Astrocyte (in vitro differentiated cells and primary cell): Measurements from ENCODE around the gene POGZ. TPM values are rescaled to one million over a fixed set of nuclear protein-coding genes. Genes with fewer than 3 reads are reported as not detected.

Experiments used
- DNase-seq: peaks from one replicate; pipeline ENCODE4 v3.0.0-alpha.2; 2010; ENCODE audit warnings: low read depth
- FAIRE-seq: peaks from 2 replicates; lab custom pipeline; 2011; peaks lifted over from hg19 to GRCh38; lab: Jason Lieb, UNC
- H2AFZ ChIP-seq: 2 replicates; pipeline ENCODE4 v1.6.0; 2012; ENCODE audit warnings: low read depth, low read length, inconsistent platforms
- H3K27ac ChIP-seq: 2 replicates; pipeline ENCODE4 v1.5.1; 2011; ENCODE audit warnings: low read depth, low read length, inconsistent platforms
- H3K27me3 ChIP-seq: 2 replicates; pipeline ENCODE4 v1.6.0; 2011; ENCODE audit warnings: low read length, inconsistent platforms; ENCODE audit not compliant: insufficient read depth
- H3K36me3 ChIP-seq: 2 replicates; pipeline ENCODE4 v1.5.1; 2011; ENCODE audit warnings: low read length, inconsistent platforms; ENCODE audit not compliant: insufficient read depth
- H3K4me1 ChIP-seq: 2 replicates; pipeline ENCODE4 v1.5.1; 2011; ENCODE audit warnings: low read length, inconsistent platforms; ENCODE audit not compliant: insufficient read depth
- H3K4me2 ChIP-seq: 2 replicates; pipeline ENCODE4 v1.6.0; 2012; ENCODE audit warnings: low read length, inconsistent platforms
- H3K4me3 ChIP-seq: 2 replicates; pipeline ENCODE4 v1.5.1; 2011; ENCODE audit warnings: low read depth, mild to moderate bottlenecking, low read length, inconsistent platforms; ENCODE audit not compliant: insufficient read depth
- H3K79me2 ChIP-seq: 2 replicates; pipeline ENCODE4 v1.6.0; 2012; ENCODE audit warnings: mild to moderate bottlenecking, low read length, inconsistent platforms; ENCODE audit not compliant: insufficient read depth
- H3K9ac ChIP-seq: 2 replicates; pipeline ENCODE4 v1.6.0; 2012; ENCODE audit warnings: mild to moderate bottlenecking, low read length, inconsistent platforms
- H3K9me3 ChIP-seq: 2 replicates; pipeline ENCODE4 v1.5.1; 2012; ENCODE audit warnings: low read depth, mild to moderate bottlenecking, low read length, inconsistent platforms; ENCODE audit not compliant: insufficient read depth
- H4K20me1 ChIP-seq: 2 replicates; pipeline ENCODE4 v1.6.0; 2012; ENCODE audit warnings: low read length, inconsistent platforms; ENCODE audit not compliant: insufficient read depth
- H3K27ac Mint-ChIP-seq: one replicate; pipeline ENCODE4 v1.8.0; 2021; ENCODE audit warnings: mild to moderate bottlenecking, mixed read lengths; ENCODE audit not compliant: unreplicated experiment
- H3K27me3 Mint-ChIP-seq: one replicate; pipeline ENCODE4 v1.8.0; 2021; ENCODE audit warnings: low read depth, mixed read lengths; ENCODE audit not compliant: unreplicated experiment
- H3K36me3 Mint-ChIP-seq: one replicate; pipeline ENCODE4 v1.8.0; 2021; ENCODE audit warnings: low read depth, mixed read lengths; ENCODE audit not compliant: unreplicated experiment
- H3K4me1 Mint-ChIP-seq: one replicate; pipeline ENCODE4 v1.8.0; 2021; ENCODE audit warnings: low read depth, mixed read lengths; ENCODE audit not compliant: unreplicated experiment
- H3K4me3 Mint-ChIP-seq: one replicate; pipeline ENCODE4 v1.8.0; 2021; ENCODE audit warnings: mild to moderate bottlenecking, moderate library complexity, mixed read lengths; ENCODE audit not compliant: unreplicated experiment
- H3K9me3 Mint-ChIP-seq: one replicate; pipeline ENCODE4 v1.8.0; 2021; ENCODE audit warnings: mild to moderate bottlenecking, mixed read lengths; ENCODE audit not compliant: unreplicated experiment
- EZH2 ChIP-seq: IDR thresholded peaks from 2 replicates; pipeline ENCODE4 v1.6.1; 2012; ENCODE audit warnings: mild to moderate bottlenecking, low read length, inconsistent platforms; ENCODE audit not compliant: insufficient read depth
- total RNA-seq: library from RNA; stranded (reverse); gene quantifications from 2 replicates; pipeline ENCODE4 v1.2.1, GENCODE V29; 2021
- TF ChIP-seq, protein P1 (sequence below): IDR thresholded peaks from 2 replicates; pipeline ENCODE4 v1.5.1; 2011; ENCODE audit warnings: low read depth, mild to moderate bottlenecking, inconsistent platforms, low read length, moderate library complexity; ENCODE audit not compliant: insufficient read depth

The POGZ gene
- total RNA-seq, 1 donor from 2014 or later: 63.9 TPM

DNA sequence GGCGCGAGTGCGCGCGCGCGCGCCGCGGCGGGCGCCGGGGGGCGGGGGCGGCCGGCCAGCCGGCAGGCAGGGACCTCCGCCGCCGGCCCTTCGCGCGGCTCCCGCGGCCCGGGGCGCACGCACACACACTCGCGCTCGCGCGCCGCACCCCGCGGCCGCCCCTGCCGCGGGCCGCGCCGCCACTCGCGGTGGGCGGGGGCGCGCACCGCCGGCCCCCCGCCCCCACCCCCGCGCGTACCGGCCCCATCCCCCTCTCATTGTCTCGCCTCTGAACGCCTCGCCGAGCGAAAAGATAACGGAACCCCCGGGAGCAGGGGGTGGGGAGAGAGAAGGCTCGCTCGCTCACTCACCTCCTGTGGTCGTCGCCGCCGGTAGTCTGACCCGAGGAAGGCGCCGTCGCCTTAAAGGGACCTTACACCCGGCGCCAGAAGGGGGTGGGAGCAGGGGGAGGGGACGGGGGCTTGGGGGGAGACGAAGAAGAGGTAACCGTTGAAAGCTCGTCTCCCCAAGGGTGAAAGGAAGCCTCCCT, 428 bp downstream of the POGZ start:
- H3K9me3 Mint-ChIP-seq: no peaks in the 10 kb centered on the region
- FAIRE-seq (no peak), DNase-seq (peak; percentile 59)
- peaks cover 14% of the 10 kb centered on the region for H3K4me1 Mint-ChIP-seq
- peaks cover 7% of the 10 kb centered on the region for H3K27me3 Mint-ChIP-seq
- no peaks in the 10 kb centered on the region for H3K36me3 Mint-ChIP-seq
- Histone ChIP-seq H3K4me3 (peak overlapping the region; percentile 50), H3K4me2 (peak overlapping the region; percentile 34), H3K4me1 (peaks cover 4% of the 10 kb centered on the region), H3K9ac (peak overlapping the region; percentile 85), H3K36me3 (no peaks in the 10 kb centered on the region), H3K27me3 (peaks cover 5% of the 10 kb centered on the region), H3K79me2 (peaks cover 47% of the 10 kb centered on the region), H2AFZ (no peak overlapping the region), H4K20me1 (peaks cover 24% of the 10 kb centered on the region), H3K9me3 (no peaks in the 10 kb centered on the region), H3K27ac (peak overlapping the region; percentile 88)
- H3K4me3 Mint-ChIP-seq: peak overlapping the region; percentile 72
- TF ChIP-seq EZH2: no peak
- TF ChIP-seq, protein P1, sequence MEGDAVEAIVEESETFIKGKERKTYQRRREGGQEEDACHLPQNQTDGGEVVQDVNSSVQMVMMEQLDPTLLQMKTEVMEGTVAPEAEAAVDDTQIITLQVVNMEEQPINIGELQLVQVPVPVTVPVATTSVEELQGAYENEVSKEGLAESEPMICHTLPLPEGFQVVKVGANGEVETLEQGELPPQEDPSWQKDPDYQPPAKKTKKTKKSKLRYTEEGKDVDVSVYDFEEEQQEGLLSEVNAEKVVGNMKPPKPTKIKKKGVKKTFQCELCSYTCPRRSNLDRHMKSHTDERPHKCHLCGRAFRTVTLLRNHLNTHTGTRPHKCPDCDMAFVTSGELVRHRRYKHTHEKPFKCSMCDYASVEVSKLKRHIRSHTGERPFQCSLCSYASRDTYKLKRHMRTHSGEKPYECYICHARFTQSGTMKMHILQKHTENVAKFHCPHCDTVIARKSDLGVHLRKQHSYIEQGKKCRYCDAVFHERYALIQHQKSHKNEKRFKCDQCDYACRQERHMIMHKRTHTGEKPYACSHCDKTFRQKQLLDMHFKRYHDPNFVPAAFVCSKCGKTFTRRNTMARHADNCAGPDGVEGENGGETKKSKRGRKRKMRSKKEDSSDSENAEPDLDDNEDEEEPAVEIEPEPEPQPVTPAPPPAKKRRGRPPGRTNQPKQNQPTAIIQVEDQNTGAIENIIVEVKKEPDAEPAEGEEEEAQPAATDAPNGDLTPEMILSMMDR: no peak
- peak overlapping the region; percentile 47 for H3K27ac Mint-ChIP-seq

DNA sequence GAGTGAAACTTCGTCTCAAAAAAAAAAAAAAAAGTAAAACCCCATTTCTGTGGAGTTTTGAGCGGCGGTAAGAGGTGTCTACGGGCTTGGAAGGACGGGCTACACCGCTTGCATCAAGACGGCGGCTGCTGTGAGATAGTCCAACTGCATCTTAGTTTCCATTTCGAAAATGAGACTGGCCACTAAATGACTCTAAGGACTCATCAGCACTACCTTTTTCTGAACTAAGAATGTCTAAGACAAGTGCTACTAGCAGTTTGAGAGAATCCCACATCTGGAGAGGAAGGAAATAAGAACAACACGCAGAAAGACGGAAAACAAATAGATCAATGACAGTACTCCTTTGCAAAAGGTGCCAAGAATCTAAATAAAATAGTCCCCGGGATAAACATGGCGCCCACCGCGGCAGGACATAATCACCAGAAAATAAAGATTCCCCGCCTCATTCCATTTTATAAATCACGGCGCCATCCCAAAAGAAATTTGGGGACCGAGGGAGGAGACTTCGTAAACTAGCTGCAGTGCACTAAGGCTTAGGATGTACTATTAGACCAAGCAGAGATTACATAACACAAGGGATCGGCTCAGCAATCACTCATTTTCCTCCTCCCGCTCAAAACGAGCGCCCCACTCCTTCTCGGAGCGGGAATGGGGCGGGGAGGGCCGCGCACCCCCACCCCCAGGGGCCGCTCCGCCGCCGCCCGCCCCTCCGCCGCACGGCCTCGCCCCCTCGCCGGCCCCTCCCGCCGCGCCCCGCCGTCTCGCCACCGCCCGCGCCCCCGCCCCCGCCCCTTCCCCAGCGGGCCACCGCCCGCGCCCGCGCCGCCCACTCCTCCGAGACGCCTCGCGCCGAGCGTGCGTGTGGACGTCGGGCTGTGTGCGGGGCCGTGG, 1.1 kb downstream of the POGZ start:
- H3K4me3 ChIP-seq: peak overlapping the region; percentile 91
- H3K4me1 ChIP-seq: peaks cover 4% of the 10 kb centered on the region
- H4K20me1 ChIP-seq: peaks cover 31% of the 10 kb centered on the region
- no peak for TF ChIP-seq EZH2
- TF ChIP-seq, protein P1: no peak
- H3K4me2 ChIP-seq: peak overlapping the region; percentile 91
- peaks cover under 1% of the 10 kb centered on the region for H3K27me3 Mint-ChIP-seq
- H3K9me3 Mint-ChIP-seq: no peaks in the 10 kb centered on the region
- H3K9me3 ChIP-seq: no peaks in the 10 kb centered on the region
- no peaks in the 10 kb centered on the region for H3K36me3 Mint-ChIP-seq
- peak overlapping the region; percentile 92 for H3K9ac ChIP-seq
- no peak for FAIRE-seq
- H3K36me3 ChIP-seq: no peaks in the 10 kb centered on the region
- peaks cover 54% of the 10 kb centered on the region for H3K79me2 ChIP-seq
- H3K27ac ChIP-seq: peak overlapping the region; percentile 83
- DNase-seq: peak; percentile 87
- H3K4me3 Mint-ChIP-seq: peak overlapping the region; percentile 87
- H2AFZ ChIP-seq: peak overlapping the region; percentile 67
- H3K27ac Mint-ChIP-seq: peak overlapping the region; percentile 94
- peaks cover under 1% of the 10 kb centered on the region for H3K27me3 ChIP-seq
- peaks cover 14% of the 10 kb centered on the region for H3K4me1 Mint-ChIP-seq
